ENCODE data around the gene CTLA4. TPM values are rescaled to one million over a fixed set of nuclear protein-coding genes. Genes with fewer than 3 reads are reported as not detected.

CTLA4 gene
- total and polyA plus RNA-seq, 10 of the 15 experiments (the other 5 are each of a cell fraction or from before 2014, with no cell fraction given), result not detected

- H3K27me3 ChIP-seq (replicated peaks in 1 of 2; ENCODE audit: control insufficient read depth in 2 of 2, insufficient read depth in 2 of 2, low read length in 1 of 2), result peaks cover 2% of the 10 kb centered on the region in 2 experiments; a peak in 2 of 4 replicates
- H3K4me1 ChIP-seq (ENCODE audit: control insufficient read depth, insufficient read depth, low read length), result no peaks in the 10 kb centered on the region
- ChIA-PET RAD21 (ENCODE audit: unreplicated experiment) (no interaction called here), SMC1A (ENCODE audit: uncharacterized antibody, unreplicated experiment) (no interaction called here), POLR2A (interaction anchor here (1.5 kb wide), 1 partner anchor 11 kb away, joined by 3 read pairs; no protein-coding TSS in a partner anchor), CTCF (no interaction called here)
- BruUV-seq (replicated peaks), result no TSS peak
- no peak overlapping the region for H3K4me3 ChIP-seq
- H3K9ac ChIP-seq (ENCODE audit: control insufficient read depth, insufficient read depth, low read length), result no peak overlapping the region
- TF ChIP-seq PKNOX1 (IDR thresholded peaks at IDR 0.05) (peak; percentile 49; the same call in 1 of the 2 replicates), YBX1 (IDR thresholded peaks at IDR 0.05) (no peak)
- WGBS (ENCODE audit: insufficient coverage, insufficient replicate concordance, low lambda C conversion rate, missing lambda C conversion rate), result 33% methylated on average over 3 of the region's 3 CpGs
- no peaks in the 10 kb centered on the region for H3K36me3 ChIP-seq (ENCODE audit: control insufficient read depth in 2 of 2, insufficient read depth in 2 of 2, low read length in 1 of 2)
- ATAC-seq (no peak), FAIRE-seq (no peak), DNase-seq (ENCODE audit: low read depth, low spot score) (no peak)
- intact Hi-C loops (cut with micrococcal nuclease; ENCODE audit: unreplicated experiment) (no loop called here), in situ Hi-C loops (cut with MboI) (no loop called here)
- no peak overlapping the region for H2AFZ ChIP-seq (ENCODE audit: control insufficient read depth, low read depth, low read length)
- H3K79me2 ChIP-seq (ENCODE audit: control insufficient read depth, insufficient read depth, low read length), result no peaks in the 10 kb centered on the region
- H3K9me3 ChIP-seq (replicated peaks; ENCODE audit: control insufficient read depth, insufficient read depth, low read length), result no peaks in the 10 kb centered on the region
- H3K27ac ChIP-seq (ENCODE audit: control insufficient read depth, insufficient read depth), result no peak overlapping the region
- H3K4me2 ChIP-seq (ENCODE audit: control insufficient read depth, insufficient read depth), result no peak overlapping the region
- H4K20me1 ChIP-seq (ENCODE audit: control insufficient read depth, insufficient read depth), result 0 out of 2 replicates have a peak, but pooled peaks cover 3% of the 10 kb centered on the region
Observed at GRCh38 chr2:203886661-203887151, 19.1 kb downstream of the CTLA4 start.

GRCh38 chr2:203887677-203888076 is 20.1 kb downstream of the CTLA4 start:
- no peak for TF ChIP-seq MTA2 (IDR thresholded peaks at IDR 0.05; ENCODE audit: low read depth)
- no peak for TF ChIP-seq ZNF217 (IDR thresholded peaks at IDR 0.05)
- no peak for TF ChIP-seq LARP7 (IDR thresholded peaks at IDR 0.05)
- TF ChIP-seq TBL1XR1 (IDR thresholded peaks at IDR 0.05; ENCODE audit: low read depth, low read length), result no peak
- no peak for TF ChIP-seq SMARCA5 (IDR thresholded peaks at IDR 0.05)
- TF ChIP-seq PKNOX1 (IDR thresholded peaks at IDR 0.05), result no peak
- no peak for TF ChIP-seq CHD4 (IDR thresholded peaks at IDR 0.05)
- TF ChIP-seq ZNF622 (IDR thresholded peaks at IDR 0.05), result no peak
- TF ChIP-seq HDAC2 (IDR thresholded peaks at IDR 0.05), result no peak
- no peak for TF ChIP-seq ATF7 (IDR thresholded peaks at IDR 0.05; ENCODE audit: low read depth)
- TF ChIP-seq KLF5 (IDR thresholded peaks at IDR 0.05; ENCODE audit: partially characterized antibody), result no peak
- no peak for TF ChIP-seq SMC3 (IDR thresholded peaks at IDR 0.05; ENCODE audit: borderline replicate concordance, low read length)
- TF ChIP-seq NRF1 (conservative IDR thresholded peaks at IDR 0.05; ENCODE audit: low read depth, low read length), result no peak
- TF ChIP-seq DPF2 (IDR thresholded peaks at IDR 0.05), result no peak
- no peak for TF ChIP-seq EGR1 (IDR thresholded peaks at IDR 0.05; ENCODE audit: borderline replicate concordance in 1 of 2, low read depth in 2 of 2, low read length in 2 of 2)
- no peak for TF ChIP-seq PAX8 (IDR thresholded peaks at IDR 0.05)
- TF ChIP-seq ELK1 (IDR thresholded peaks at IDR 0.05; ENCODE audit: low read depth, low read length), result no peak
- no peak for TF ChIP-seq WRNIP1 (IDR thresholded peaks at IDR 0.05; ENCODE audit: borderline replicate concordance, low read depth, low read length)
- H2AFZ ChIP-seq (ENCODE audit: control insufficient read depth, low read depth, low read length), result no peak overlapping the region
- ATAC-seq (no peak), DNase-seq (ENCODE audit: low read depth, low spot score) (no peak), FAIRE-seq (no peak)
- no peaks in the 10 kb centered on the region for H3K79me2 ChIP-seq (ENCODE audit: control insufficient read depth, insufficient read depth, low read length)
- peaks cover 2% of the 10 kb centered on the region in 2 experiments; a peak in 2 of 4 replicates for H3K27me3 ChIP-seq (replicated peaks in 1 of 2; ENCODE audit: control insufficient read depth in 2 of 2, insufficient read depth in 2 of 2, low read length in 1 of 2)
- ChIA-PET SMC1A (ENCODE audit: uncharacterized antibody, unreplicated experiment) (no interaction called here), CTCF (no interaction called here), POLR2A (no interaction called here), RAD21 (ENCODE audit: unreplicated experiment) (no interaction called here)
- no TSS peak for BruUV-seq (replicated peaks)
- intact Hi-C loops (cut with micrococcal nuclease; ENCODE audit: unreplicated experiment) (no loop called here), in situ Hi-C loops (cut with MboI) (no loop called here)
- H3K4me3 ChIP-seq, result no peak overlapping the region
- no peaks in the 10 kb centered on the region for H3K9me3 ChIP-seq (replicated peaks; ENCODE audit: control insufficient read depth, insufficient read depth, low read length)
- no peak overlapping the region for H3K27ac ChIP-seq (ENCODE audit: control insufficient read depth, insufficient read depth)
- no peaks in the 10 kb centered on the region for H3K36me3 ChIP-seq (ENCODE audit: control insufficient read depth in 2 of 2, insufficient read depth in 2 of 2, low read length in 1 of 2)
- H3K4me2 ChIP-seq (ENCODE audit: control insufficient read depth, insufficient read depth), result no peak overlapping the region
- H3K9ac ChIP-seq (ENCODE audit: control insufficient read depth, insufficient read depth, low read length), result no peak overlapping the region
- 0 out of 2 replicates have a peak, but pooled peaks cover 3% of the 10 kb centered on the region for H4K20me1 ChIP-seq (ENCODE audit: control insufficient read depth, insufficient read depth)
- H3K4me1 ChIP-seq (ENCODE audit: control insufficient read depth, insufficient read depth, low read length), result no peaks in the 10 kb centered on the region
